ENCODE results near the gene SLC16A13.

SLC16A13 gene

DNA sequence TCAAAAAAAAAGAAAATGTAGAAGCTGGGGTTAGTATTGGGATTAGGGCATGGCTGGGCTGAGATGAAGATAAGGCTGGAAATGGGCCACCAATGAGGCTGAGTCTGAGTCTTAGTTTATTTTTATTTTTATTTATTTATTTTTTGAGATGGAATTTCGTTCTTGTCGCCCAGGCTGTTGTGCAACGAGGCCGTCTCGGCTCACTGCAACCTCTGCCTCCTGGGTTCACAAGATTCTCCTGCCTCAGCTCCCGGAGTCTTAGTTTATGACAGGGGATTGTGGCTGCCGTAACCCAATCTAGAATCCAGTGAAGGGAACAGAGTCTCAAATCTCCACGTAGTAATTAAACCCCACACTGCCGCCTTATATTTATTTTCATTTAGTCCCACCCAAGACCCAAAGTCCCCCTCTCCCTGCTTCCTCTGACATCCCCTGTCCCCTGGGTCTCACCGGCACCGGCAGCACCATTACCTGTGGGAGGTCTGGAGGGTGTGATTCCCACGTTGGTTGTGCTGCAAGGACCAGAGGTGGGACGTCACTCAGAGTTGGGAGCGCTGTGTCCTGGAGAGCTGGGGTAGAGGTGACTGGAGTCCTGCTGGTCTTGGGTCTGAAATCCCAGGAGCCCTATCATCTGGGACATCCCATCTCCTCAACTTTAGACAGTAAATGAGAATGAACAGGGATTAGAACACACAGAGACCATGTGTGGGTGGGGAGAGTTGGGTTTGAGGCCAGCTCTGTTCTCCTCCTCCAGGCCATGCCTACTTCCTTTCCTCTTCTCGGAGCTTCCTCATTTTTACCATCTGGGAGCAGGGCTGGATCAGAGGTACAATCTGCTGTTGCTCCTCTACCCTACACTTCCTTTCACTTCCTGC is 44.0 kb downstream of the SLC16A13 start, which contains the start of gene CLEC10A:
Gene CLEC10A, minus strand, starts transcription at position 671 of the 875 bp plus-strand sequence. CDS start 1,439 bp downstream, outside the sequence.
- Histone ChIP-seq H3K9me3 (ENCODE audit: insufficient read depth, low read length) (no peaks in the 10 kb centered on the region), H3K27me3 (ENCODE audit: low read depth, low read length) (no peaks in the 10 kb centered on the region), H3K4me3 (ENCODE audit: low read length) (no peak within 1 kb of the TSS), H3K27ac (ENCODE audit: low read length) (no peak within 1 kb of the TSS), H3K36me3 (replicated peaks; ENCODE audit: low read depth, low read length) (no peaks in the 10 kb centered on the region), H2AFZ (ENCODE audit: low read depth, low read length) (no peak within 1 kb of the TSS), H3K4me1 (ENCODE audit: low read length) (no peaks in the 10 kb centered on the region), H4K20me1 (ENCODE audit: insufficient read depth, low read length) (no peaks in the 10 kb centered on the region), H3K4me2 (ENCODE audit: low read length) (no peak within 1 kb of the TSS), H3K79me2 (ENCODE audit: low read length) (no peaks in the 10 kb centered on the region), H3K9ac (ENCODE audit: low read length) (no peak within 1 kb of the TSS)
- TF ChIP-seq, protein P1, sequence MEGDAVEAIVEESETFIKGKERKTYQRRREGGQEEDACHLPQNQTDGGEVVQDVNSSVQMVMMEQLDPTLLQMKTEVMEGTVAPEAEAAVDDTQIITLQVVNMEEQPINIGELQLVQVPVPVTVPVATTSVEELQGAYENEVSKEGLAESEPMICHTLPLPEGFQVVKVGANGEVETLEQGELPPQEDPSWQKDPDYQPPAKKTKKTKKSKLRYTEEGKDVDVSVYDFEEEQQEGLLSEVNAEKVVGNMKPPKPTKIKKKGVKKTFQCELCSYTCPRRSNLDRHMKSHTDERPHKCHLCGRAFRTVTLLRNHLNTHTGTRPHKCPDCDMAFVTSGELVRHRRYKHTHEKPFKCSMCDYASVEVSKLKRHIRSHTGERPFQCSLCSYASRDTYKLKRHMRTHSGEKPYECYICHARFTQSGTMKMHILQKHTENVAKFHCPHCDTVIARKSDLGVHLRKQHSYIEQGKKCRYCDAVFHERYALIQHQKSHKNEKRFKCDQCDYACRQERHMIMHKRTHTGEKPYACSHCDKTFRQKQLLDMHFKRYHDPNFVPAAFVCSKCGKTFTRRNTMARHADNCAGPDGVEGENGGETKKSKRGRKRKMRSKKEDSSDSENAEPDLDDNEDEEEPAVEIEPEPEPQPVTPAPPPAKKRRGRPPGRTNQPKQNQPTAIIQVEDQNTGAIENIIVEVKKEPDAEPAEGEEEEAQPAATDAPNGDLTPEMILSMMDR (IDR thresholded peaks at IDR 0.05; ENCODE audit: low read depth, low read length), result no peak
- no peak for TF ChIP-seq EZH2phosphoT487 (IDR thresholded peaks at IDR 0.05; ENCODE audit: low read depth)

DNA sequence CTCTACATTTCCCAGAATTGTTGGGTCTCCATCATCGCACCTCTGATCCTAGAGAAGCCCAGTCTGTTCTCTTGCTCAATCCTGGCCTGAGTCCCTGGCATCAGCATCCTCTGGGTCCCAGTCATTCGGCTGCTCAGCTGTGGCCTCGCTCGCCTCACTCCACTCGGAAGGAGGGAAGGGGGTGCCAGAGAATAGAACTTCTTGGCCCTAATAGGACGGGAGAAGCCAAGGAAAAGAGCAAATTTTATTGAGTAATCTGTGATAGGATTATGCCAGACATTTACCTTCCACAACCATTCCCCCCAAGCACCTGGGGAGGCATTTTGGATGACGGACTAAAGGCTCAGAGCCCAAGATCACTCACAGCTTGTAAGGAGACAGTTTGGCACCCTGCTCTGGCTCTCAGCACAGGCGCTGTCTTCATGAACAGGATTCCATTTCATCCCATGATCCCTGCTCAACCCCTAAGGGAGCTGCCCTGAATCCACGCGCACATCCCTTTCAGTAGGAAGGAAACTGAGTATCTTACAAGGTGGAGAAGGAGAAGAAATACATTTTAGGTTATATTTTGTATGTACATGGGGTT is 44.7 kb downstream of the SLC16A13 start:
- no peak overlapping the region for H3K4me2 ChIP-seq (ENCODE audit: low read length)
- no peaks in the 10 kb centered on the region for H3K9me3 ChIP-seq (ENCODE audit: insufficient read depth, low read length)
- no peaks in the 10 kb centered on the region for H3K4me1 ChIP-seq (ENCODE audit: low read length)
- H3K27me3 ChIP-seq (ENCODE audit: low read depth, low read length), result no peaks in the 10 kb centered on the region
- H3K9ac ChIP-seq (ENCODE audit: low read length), result no peak overlapping the region
- no peaks in the 10 kb centered on the region for H3K36me3 ChIP-seq (replicated peaks; ENCODE audit: low read depth, low read length)
- no peak overlapping the region for H3K4me3 ChIP-seq (ENCODE audit: low read length)
- H3K79me2 ChIP-seq (ENCODE audit: low read length), result no peaks in the 10 kb centered on the region
- no peak for TF ChIP-seq EZH2phosphoT487 (IDR thresholded peaks at IDR 0.05; ENCODE audit: low read depth)
- TF ChIP-seq, protein P1 (IDR thresholded peaks at IDR 0.05; ENCODE audit: low read depth, low read length), result no peak
- H4K20me1 ChIP-seq (ENCODE audit: insufficient read depth, low read length), result no peaks in the 10 kb centered on the region
- no peak overlapping the region for H3K27ac ChIP-seq (ENCODE audit: low read length)
- H2AFZ ChIP-seq (ENCODE audit: low read depth, low read length), result no peak overlapping the region

DNA sequence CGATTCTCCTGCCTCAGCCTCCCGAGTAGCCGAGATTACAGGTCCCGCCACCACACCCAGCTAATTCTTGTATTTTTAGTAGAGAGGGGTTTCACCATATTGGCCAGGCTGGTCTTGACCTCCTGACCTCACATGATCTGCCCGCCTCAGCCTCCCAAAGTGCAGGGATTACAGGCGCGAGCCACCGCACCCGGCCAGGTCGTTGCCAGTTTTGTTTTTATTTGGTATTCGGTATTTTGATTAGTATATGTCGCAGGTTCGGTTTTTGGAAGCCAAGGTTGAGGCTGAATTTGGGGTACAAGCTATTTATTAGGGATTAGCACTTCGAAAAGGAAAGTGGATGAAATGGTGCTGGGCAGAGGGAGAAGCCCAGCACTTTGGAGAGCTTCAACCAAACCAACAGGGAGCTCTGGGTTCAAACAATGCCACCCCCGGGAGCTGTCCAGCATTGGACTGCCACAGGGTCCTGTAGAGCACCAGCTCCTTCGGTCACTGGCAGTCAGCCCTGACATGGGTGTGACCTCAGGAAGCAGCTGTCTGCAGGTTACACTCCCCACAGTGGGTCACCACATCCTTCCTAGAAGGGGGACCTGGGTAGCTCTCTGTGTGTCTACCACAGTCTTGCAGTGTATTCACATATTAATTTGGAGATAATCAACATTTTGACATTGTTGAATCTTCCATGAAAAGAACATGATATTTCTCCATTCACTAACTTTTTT is 45.7 kb downstream of the SLC16A13 start:
- no peak for TF ChIP-seq EZH2phosphoT487 (IDR thresholded peaks at IDR 0.05; ENCODE audit: low read depth)
- no peak overlapping the region for H2AFZ ChIP-seq (ENCODE audit: low read depth, low read length)

DNA sequence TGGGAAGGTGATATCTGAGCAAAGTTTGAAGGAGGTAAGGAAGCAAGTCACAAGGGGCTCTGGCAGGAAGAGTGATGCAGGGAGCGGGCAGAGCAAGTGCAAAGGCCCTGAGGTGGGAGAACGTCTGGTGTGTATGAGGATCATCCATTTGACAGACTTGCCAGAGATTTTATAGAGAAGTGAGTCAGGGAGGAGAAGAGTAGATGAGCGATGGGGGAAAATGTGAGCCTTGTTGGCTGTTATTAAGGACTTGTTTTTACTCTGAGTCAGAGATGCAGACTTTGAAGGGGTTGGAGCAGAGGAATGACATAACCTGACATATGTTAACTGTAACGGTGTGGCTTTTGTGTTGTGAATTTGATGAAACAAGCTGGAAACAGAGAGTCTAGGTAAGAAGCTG is 47.8 kb downstream of the SLC16A13 start:
- no peak overlapping the region for H3K4me2 ChIP-seq (ENCODE audit: low read length)
- no peak overlapping the region for H3K4me3 ChIP-seq (ENCODE audit: low read length)
- H3K27ac ChIP-seq (ENCODE audit: low read length), result no peak overlapping the region
- H3K79me2 ChIP-seq (ENCODE audit: low read length), result no peaks in the 10 kb centered on the region
- no peaks in the 10 kb centered on the region for H3K36me3 ChIP-seq (replicated peaks; ENCODE audit: low read depth, low read length)
- H3K4me1 ChIP-seq (ENCODE audit: low read length), result no peaks in the 10 kb centered on the region
- no peak overlapping the region for H2AFZ ChIP-seq (ENCODE audit: low read depth, low read length)
- H3K27me3 ChIP-seq (ENCODE audit: low read depth, low read length), result no peaks in the 10 kb centered on the region
- TF ChIP-seq, protein P1 (IDR thresholded peaks at IDR 0.05; ENCODE audit: low read depth, low read length), result no peak
- no peak for TF ChIP-seq EZH2phosphoT487 (IDR thresholded peaks at IDR 0.05; ENCODE audit: low read depth)
- H3K9ac ChIP-seq (ENCODE audit: low read length), result no peak overlapping the region
- no peaks in the 10 kb centered on the region for H4K20me1 ChIP-seq (ENCODE audit: insufficient read depth, low read length)
- H3K9me3 ChIP-seq (ENCODE audit: insufficient read depth, low read length), result no peaks in the 10 kb centered on the region

More for the DNA sequence above, 45.7 kb downstream of the SLC16A13 start:
- Histone ChIP-seq H3K9me3 (ENCODE audit: insufficient read depth, low read length) (no peaks in the 10 kb centered on the region), H3K4me2 (ENCODE audit: low read length) (no peak overlapping the region), H3K79me2 (ENCODE audit: low read length) (no peaks in the 10 kb centered on the region), H3K36me3 (replicated peaks; ENCODE audit: low read depth, low read length) (no peaks in the 10 kb centered on the region), H3K27ac (ENCODE audit: low read length) (no peak overlapping the region), H3K9ac (ENCODE audit: low read length) (no peak overlapping the region), H3K4me3 (ENCODE audit: low read length) (no peak overlapping the region), H3K27me3 (ENCODE audit: low read depth, low read length) (no peaks in the 10 kb centered on the region), H3K4me1 (ENCODE audit: low read length) (no peaks in the 10 kb centered on the region), H4K20me1 (ENCODE audit: insufficient read depth, low read length) (no peaks in the 10 kb centered on the region)

All from OCI-LY3 (cell line).